Prostate gland (tissue), 2 donors: Measurements from ENCODE around the gene CIDEA.

Source experiments
- POLR2A ChIP-seq: fragments of 450-650 bp; IDR thresholded peaks from one replicate; pipeline ENCODE4 v1.6.1; 2016; ENCODE audit warnings: antibody characterized with exemption, mild to moderate bottlenecking
- TF ChIP-seq, protein P1 (sequence below), 4 experiments: fragments of 200-600 bp in 2 of 4; fragments of 450-650 bp in 2 of 4; sonication (generic) in 2 of 4; IDR thresholded peaks; 1 replicate in 3 of 4; 2 replicates in 1 of 4; pipeline ENCODE4 v1.5.1; 2016 to 2019; ENCODE audit warnings: antibody characterized with exemption in 4 of 4, mild to moderate bottlenecking in 2 of 4, moderate library complexity in 2 of 4

DNA sequence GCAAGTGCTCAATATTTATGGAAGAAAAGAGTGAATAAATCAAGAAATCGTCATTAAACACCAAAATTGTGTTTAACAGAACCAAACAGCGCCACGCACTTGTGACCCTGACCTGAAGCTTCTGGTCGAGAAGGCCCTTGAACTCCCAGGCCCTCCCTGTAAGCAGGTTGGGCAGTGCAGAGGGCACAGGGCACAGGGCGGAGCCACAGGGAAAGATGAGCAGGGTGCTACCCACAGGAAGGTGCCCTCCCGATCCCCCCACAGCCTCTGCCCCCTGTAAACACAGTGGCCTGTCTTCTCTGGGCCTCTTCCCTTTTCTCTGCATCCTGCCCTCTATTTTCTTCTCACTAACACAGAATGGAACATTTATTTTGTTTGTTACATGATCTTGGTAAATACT lies 37.0 kb downstream of the CIDEA start:
- TF ChIP-seq, protein P1, sequence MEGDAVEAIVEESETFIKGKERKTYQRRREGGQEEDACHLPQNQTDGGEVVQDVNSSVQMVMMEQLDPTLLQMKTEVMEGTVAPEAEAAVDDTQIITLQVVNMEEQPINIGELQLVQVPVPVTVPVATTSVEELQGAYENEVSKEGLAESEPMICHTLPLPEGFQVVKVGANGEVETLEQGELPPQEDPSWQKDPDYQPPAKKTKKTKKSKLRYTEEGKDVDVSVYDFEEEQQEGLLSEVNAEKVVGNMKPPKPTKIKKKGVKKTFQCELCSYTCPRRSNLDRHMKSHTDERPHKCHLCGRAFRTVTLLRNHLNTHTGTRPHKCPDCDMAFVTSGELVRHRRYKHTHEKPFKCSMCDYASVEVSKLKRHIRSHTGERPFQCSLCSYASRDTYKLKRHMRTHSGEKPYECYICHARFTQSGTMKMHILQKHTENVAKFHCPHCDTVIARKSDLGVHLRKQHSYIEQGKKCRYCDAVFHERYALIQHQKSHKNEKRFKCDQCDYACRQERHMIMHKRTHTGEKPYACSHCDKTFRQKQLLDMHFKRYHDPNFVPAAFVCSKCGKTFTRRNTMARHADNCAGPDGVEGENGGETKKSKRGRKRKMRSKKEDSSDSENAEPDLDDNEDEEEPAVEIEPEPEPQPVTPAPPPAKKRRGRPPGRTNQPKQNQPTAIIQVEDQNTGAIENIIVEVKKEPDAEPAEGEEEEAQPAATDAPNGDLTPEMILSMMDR (IDR thresholded peaks at IDR 0.05) = no peak
- TF ChIP-seq POLR2A = no peak
